SK-N-SH treated with all-trans-retinoic acid at 6 μM for 48 hours (cell line): ENCODE data around the gene PLXNA3.

Source experiments
- ARNTL ChIP-seq: fragments of 450-650 bp; formaldehyde crosslinking; IDR thresholded peaks from 2 replicates; pipeline ENCODE4 v1.5.0; 2020; ENCODE audit warnings: low read depth, mild to moderate bottlenecking, moderate library complexity, borderline replicate concordance
- ESRRG ChIP-seq: fragments of 250-450 bp; sonication (Bioruptor Pico); IDR thresholded peaks from 2 replicates; pipeline ENCODE4 v1.6.1; 2021; ENCODE audit warnings: mild to moderate bottlenecking
- PPARA ChIP-seq: fragments of 250-450 bp; sonication (Bioruptor Pico); IDR thresholded peaks from 2 replicates; pipeline ENCODE4 v1.5.0; 2020; ENCODE audit warnings: mild to moderate bottlenecking, borderline replicate concordance
- RARB ChIP-seq: fragments of 250-450 bp; sonication (Bioruptor Pico); IDR thresholded peaks from 2 replicates; pipeline ENCODE4 v1.8.0; 2021; ENCODE audit warnings: mild to moderate bottlenecking, moderate library complexity
- SNAI2 ChIP-seq: fragments of 250-450 bp; sonication (Bioruptor Pico); IDR thresholded peaks from 2 replicates; pipeline ENCODE4 v1.5.0; 2020; ENCODE audit warnings: mild to moderate bottlenecking, moderate library complexity
- TOX ChIP-seq: fragments of 250-450 bp; sonication (Bioruptor Pico); IDR thresholded peaks from 2 replicates; pipeline ENCODE4 v1.8.0; 2021; ENCODE audit warnings: mild to moderate bottlenecking, moderate library complexity, borderline replicate concordance
- ZFP3 ChIP-seq: fragments of 250-450 bp; sonication (Bioruptor Pico); IDR thresholded peaks from 2 replicates; pipeline ENCODE4 v1.5.0; 2020; ENCODE audit warnings: mild to moderate bottlenecking, moderate library complexity
- ZNF565 ChIP-seq: fragments of 450-650 bp; formaldehyde crosslinking; conservative IDR thresholded peaks from 2 replicates; pipeline ENCODE4 v1.5.0; 2020; ENCODE audit warnings: low read depth, mild to moderate bottlenecking, moderate library complexity
- ZNF70 ChIP-seq: fragments of 450-650 bp; formaldehyde crosslinking; IDR thresholded peaks from 2 replicates; pipeline ENCODE4 v1.5.0; 2020; ENCODE audit warnings: mild to moderate bottlenecking, moderate library complexity
- TF ChIP-seq, protein P1 (sequence below): fragments of 250-450 bp; sonication (Bioruptor Pico); IDR thresholded peaks from 2 replicates; pipeline ENCODE4 v1.5.1; 2020; ENCODE audit warnings: low read depth, mild to moderate bottlenecking, moderate library complexity
- TF ChIP-seq, protein P2 (sequence below): fragments of 250-450 bp; sonication (Bioruptor Pico); IDR thresholded peaks from 2 replicates; pipeline ENCODE4 v1.8.0; 2020; ENCODE audit warnings: mild to moderate bottlenecking, moderate library complexity, borderline replicate concordance

DNA sequence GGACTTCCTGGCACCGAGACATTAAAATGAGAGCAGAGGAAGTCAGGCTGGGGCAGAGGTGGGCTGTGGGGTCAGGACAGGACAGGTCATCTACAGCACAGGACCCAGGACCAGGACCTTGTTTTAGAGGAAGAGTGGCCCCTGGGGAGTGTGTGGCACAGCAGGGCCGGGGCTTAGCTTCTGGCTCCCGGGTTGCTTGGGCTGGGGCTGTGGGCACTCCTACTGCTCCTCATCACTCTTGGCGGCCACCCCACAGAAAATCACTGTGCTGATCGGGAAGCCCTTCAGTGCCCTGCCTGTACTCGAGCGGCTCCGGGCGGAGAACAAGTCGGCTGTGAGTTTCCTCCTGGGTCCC lies 37.7 kb upstream of the PLXNA3 start:
- TF ChIP-seq, protein P1, sequence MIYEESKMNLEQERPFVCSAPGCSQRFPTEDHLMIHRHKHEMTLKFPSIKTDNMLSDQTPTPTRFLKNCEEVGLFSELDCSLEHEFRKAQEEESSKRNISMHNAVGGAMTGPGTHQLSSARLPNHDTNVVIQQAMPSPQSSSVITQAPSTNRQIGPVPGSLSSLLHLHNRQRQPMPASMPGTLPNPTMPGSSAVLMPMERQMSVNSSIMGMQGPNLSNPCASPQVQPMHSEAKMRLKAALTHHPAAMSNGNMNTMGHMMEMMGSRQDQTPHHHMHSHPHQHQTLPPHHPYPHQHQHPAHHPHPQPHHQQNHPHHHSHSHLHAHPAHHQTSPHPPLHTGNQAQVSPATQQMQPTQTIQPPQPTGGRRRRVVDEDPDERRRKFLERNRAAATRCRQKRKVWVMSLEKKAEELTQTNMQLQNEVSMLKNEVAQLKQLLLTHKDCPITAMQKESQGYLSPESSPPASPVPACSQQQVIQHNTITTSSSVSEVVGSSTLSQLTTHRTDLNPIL, result no peak
- no peak for TF ChIP-seq ARNTL (CRISPR knock-in tag)
- TF ChIP-seq PPARA (CRISPR knock-in tag), result no peak
- TF ChIP-seq TOX (CRISPR knock-in tag), result no peak
- no peak for TF ChIP-seq ESRRG (CRISPR knock-in tag)
- no peak for TF ChIP-seq ZNF565 (CRISPR knock-in tag)
- TF ChIP-seq, protein P2, sequence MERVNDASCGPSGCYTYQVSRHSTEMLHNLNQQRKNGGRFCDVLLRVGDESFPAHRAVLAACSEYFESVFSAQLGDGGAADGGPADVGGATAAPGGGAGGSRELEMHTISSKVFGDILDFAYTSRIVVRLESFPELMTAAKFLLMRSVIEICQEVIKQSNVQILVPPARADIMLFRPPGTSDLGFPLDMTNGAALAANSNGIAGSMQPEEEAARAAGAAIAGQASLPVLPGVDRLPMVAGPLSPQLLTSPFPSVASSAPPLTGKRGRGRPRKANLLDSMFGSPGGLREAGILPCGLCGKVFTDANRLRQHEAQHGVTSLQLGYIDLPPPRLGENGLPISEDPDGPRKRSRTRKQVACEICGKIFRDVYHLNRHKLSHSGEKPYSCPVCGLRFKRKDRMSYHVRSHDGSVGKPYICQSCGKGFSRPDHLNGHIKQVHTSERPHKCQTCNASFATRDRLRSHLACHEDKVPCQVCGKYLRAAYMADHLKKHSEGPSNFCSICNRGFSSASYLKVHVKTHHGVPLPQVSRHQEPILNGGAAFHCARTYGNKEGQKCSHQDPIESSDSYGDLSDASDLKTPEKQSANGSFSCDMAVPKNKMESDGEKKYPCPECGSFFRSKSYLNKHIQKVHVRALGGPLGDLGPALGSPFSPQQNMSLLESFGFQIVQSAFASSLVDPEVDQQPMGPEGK (CRISPR knock-in tag), result no peak
- TF ChIP-seq ZNF70 (CRISPR knock-in tag), result no peak
- TF ChIP-seq SNAI2, result no peak
- TF ChIP-seq ZFP3, result no peak
- TF ChIP-seq RARB (CRISPR knock-in tag), result no peak
